Kidney epithelial cell (primary cell): ENCODE results near the gene CDH2. TPM values are rescaled to one million over a fixed set of nuclear protein-coding genes. Genes with fewer than 3 reads are reported as not detected.

ENCODE experiments used
- DNase-seq: peaks from one replicate; pipeline ENCODE4 v3.0.0-alpha.2; 2010; ENCODE audit warnings: low read depth
- H3K27me3 ChIP-seq: 2 replicates; pipeline ENCODE4 v1.6.0; 2011; ENCODE audit warnings: low read length; ENCODE audit not compliant: control insufficient read depth, insufficient read depth
- H3K36me3 ChIP-seq: 2 replicates; pipeline ENCODE4 v1.5.1; 2011; ENCODE audit warnings: low read length; ENCODE audit not compliant: control insufficient read depth, insufficient read depth
- H3K4me3 ChIP-seq: 2 replicates; pipeline ENCODE4 v1.5.1; 2011; ENCODE audit warnings: low read depth, mild to moderate bottlenecking, control low read depth, low read length
- CTCF ChIP-seq: IDR thresholded peaks from 2 replicates; pipeline ENCODE4 v1.5.1; 2011; ENCODE audit warnings: mild to moderate bottlenecking, moderate library complexity, low read length, control low read depth, inconsistent platforms; ENCODE audit not compliant: insufficient read depth, poor library complexity, severe bottlenecking
- total RNA-seq: library from RNA; depleted of rRNA; stranded (reverse); fragments of >200 nt; gene quantifications from 2 replicates; pipeline ENCODE4 v1.2.3, GENCODE V29; 2015

Gene CDH2
- total RNA-seq, 1 donor from 2014 or later: 190 TPM

DNA sequence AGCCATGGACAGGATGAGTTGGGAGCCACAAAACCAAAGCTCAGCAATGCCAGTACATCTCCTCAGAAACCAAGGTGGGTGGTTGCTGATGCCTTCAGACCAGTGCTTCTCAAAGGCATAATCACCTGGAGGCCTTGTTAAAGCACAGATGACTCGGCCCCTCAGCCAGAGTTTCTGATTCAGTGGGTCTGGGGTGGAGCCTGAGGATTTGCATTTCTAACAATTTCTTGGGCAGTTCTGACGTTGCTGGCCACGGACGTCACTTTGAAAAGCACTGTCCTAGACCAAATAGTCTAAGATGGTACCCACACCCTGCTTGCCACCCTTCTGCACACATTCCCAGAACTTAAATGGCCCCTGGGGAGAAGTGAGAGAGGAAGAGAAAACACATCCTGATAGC, 24.1 kb upstream of the CDH2 start:
- H3K27me3 ChIP-seq: no peaks in the 10 kb centered on the region
- no peaks in the 10 kb centered on the region for H3K36me3 ChIP-seq
- H3K4me3 ChIP-seq: no peak overlapping the region
- no peak for TF ChIP-seq CTCF
- no peak for DNase-seq

- no peaks in the 10 kb centered on the region for H3K27me3 ChIP-seq
Measured at GRCh38 chr18:28198620-28199019, 21.7 kb upstream of the CDH2 start.

GRCh38 chr18:28193177-28193778, 16.3 kb upstream of the CDH2 start:
- no peak for DNase-seq
- Histone ChIP-seq H3K27me3 (no peaks in the 10 kb centered on the region), H3K4me3 (no peak overlapping the region), H3K36me3 (no peaks in the 10 kb centered on the region)
- no peak for TF ChIP-seq CTCF

More at GRCh38 chr18:28198620-28199019, 21.7 kb upstream of the CDH2 start:
- no peak for DNase-seq
- H3K4me3 ChIP-seq: no peak overlapping the region
- TF ChIP-seq CTCF: no peak
- H3K36me3 ChIP-seq: no peaks in the 10 kb centered on the region

- no peak for DNase-seq
- Histone ChIP-seq H3K4me3 (no peak overlapping the region), H3K36me3 (no peaks in the 10 kb centered on the region), H3K27me3 (no peaks in the 10 kb centered on the region)
- peak; percentile 64 for TF ChIP-seq CTCF
Measured at GRCh38 chr18:28189400-28190239, 12.7 kb upstream of the CDH2 start.

DNA sequence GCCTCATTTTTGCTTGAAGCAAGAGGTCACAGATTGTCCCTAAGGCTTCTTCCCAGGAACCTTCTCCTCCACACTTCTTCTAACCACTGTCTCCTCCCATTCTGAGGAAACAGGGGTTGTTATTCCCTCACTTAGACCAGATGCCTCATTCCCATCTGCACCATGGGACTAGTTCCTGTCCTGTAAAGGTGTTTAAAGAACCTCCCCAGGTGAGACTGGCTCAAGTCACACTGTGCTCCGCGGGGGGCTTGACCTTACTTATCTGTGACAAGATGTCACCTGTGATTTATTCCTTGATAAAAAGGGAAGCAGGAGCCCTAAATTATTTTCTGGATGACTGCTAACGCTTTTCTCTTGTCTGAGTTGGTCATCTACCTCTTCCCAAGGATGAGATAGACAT, 8.2 kb upstream of the CDH2 start:
- DNase-seq: no peak
- Histone ChIP-seq H3K27me3 (no peaks in the 10 kb centered on the region), H3K4me3 (no peak overlapping the region), H3K36me3 (no peaks in the 10 kb centered on the region)
- no peak for TF ChIP-seq CTCF
